Choroid plexus epithelial cell (primary cell): Measurements from ENCODE around the gene ADGRD1.
"Not testable (repeated sequence)": the region's sequence is repeated elsewhere in the genome, so short reads cannot be mapped to it uniquely, and the experiment has no call there.

Experiments
- DNase-seq: peaks from one replicate; pipeline ENCODE4 v3.0.0-alpha.2; 2010; ENCODE audit warnings: low read depth
- H3K4me3 ChIP-seq: 2 replicates; pipeline ENCODE4 v1.5.1; 2011; ENCODE audit warnings: low read depth, mild to moderate bottlenecking, control low read depth, low read length, moderate library complexity
- CTCF ChIP-seq: conservative IDR thresholded peaks from 2 replicates; pipeline ENCODE4 v1.5.1; 2011; ENCODE audit warnings: low read depth, mild to moderate bottlenecking, control low read depth, inconsistent platforms, low read length, moderate library complexity

Gene ADGRD1

DNA sequence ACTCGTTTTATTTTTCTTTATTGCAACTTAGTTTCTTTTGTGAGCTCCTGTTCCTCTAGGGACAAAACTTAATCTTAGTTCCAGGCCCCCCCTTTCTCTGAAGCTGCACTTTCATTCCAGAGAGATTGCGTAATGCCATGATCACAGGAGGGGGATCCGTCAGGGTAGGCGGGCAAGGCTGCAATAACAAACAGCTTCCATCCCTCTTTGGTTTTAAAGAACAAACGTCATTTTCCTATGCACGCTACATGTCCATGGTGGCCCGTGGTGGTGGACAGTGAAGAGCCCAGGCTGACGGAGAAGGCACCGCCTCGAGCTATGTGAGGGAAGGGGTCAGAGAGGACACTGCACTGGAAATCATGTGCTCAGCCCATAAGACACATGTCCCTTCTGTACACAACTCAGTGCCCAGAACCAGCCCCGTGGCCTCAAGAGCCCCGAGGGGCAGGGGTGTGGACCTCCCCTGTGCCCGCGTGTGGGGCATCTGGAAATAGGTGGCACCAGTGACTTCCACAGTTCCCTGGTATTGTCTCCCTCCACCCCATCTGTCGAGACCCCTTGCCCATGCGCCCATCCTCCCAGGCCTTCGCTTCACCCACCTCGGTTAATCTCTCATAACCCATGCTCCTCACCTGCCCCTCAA lies 161.4 kb downstream of the ADGRD1 start:
- H3K4me3 ChIP-seq: no peak overlapping the region
- no peak for TF ChIP-seq CTCF
- peak; percentile 2 for DNase-seq

GRCh38 chr12:131115766-131116467 lies 162.2 kb downstream of the ADGRD1 start:
- DNase-seq: no peak
- TF ChIP-seq CTCF: no peak
- H3K4me3 ChIP-seq: no peak overlapping the region

DNA sequence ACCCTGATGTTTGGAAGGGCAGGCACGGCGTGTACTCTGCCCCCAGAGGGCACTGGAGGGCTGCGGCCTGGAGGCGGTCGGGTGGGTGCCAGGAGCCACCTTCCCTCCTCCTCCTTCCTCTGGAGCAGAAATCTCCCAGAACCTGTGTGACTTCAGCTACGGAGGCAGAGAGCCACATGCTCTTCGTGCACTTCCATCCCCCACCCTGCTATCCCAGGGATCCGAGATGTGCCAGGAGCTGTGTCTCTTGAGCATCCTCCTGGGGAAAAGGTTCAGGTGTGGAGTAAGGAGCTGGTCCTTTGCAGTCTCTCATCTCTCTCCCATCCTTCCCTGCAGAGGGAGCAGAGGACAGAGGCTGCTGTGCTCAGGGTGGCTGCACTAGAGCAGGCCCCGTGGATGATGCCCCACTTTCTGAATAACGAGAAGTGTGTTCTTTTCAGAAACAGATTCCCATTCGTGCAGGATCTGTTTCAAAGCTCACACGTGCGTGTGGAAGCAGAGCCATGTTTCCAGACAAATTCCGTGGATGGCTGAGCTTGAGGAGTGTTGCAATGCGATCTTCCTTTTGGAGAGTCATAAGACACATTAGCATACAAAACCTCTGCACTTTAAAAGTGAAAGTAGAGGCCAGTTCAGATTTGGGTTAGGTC lies 162.9 kb downstream of the ADGRD1 start:
- TF ChIP-seq CTCF: peak; percentile 2
- no peak overlapping the region for H3K4me3 ChIP-seq

GRCh38 chr12:131117438-131118245 lies 163.9 kb downstream of the ADGRD1 start:
- DNase-seq: no peak
- H3K4me3 ChIP-seq: no peak overlapping the region
- TF ChIP-seq CTCF: no peak

More for the DNA sequence above, 162.9 kb downstream of the ADGRD1 start:
- peak; percentile 15 for DNase-seq

DNA sequence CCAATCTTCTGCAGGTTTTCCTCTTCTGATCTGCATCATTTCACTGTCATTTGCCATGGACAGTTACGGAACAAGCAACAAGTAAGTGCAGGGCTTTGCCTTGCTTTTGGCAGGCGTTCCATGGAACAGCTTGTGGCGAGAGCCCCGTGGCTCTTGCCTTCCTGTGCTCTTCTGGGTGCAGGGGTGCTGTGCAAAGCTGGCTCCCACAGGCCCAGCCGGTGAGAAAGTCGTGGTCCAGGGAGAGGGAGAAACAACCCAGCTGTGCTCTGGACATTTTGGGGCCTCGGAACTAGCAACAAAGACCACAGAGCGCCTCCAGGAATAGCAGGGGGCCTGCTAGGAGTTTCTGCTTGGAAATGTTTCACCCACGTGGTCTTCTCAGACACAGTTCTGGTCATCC lies 164.7 kb downstream of the ADGRD1 start:
- TF ChIP-seq CTCF: no peak
- no peak overlapping the region for H3K4me3 ChIP-seq
- DNase-seq: no peak

GRCh38 chr12:131119345-131119744 lies 165.6 kb downstream of the ADGRD1 start:
- not testable (repeated sequence) for H3K4me3 ChIP-seq, DNase-seq

DNA sequence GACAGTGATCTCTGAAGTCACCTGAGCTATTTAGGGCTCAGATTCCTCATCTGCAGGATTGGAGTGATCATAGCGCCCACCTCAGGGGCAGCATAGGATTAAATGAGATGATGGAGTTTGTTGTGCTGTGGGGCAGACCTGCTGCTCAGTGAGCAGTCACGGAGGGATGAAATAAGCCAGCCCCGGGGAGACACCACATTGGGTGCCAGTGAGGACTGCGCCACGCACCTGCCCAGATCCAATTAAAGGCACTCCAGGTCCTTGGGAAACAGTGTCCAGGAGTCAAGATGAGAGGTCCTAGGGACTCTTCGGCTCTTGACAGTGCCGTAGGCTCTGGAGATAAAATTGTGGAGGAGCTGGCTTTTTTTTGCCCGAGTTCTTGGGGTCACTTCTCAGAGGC lies 166.2 kb downstream of the ADGRD1 start:
- H3K4me3 ChIP-seq: no peak overlapping the region
- DNase-seq: no peak
- TF ChIP-seq CTCF: no peak
